Retina (tissue), 1 donor: Measurements from ENCODE around the gene C17orf107.
"Not testable (repeated sequence)": the region's sequence is repeated elsewhere in the genome, so short reads cannot be mapped to it uniquely, and the experiment has no call there.

Experiments used
- DNase-seq: peaks from one replicate; pipeline ENCODE4 v3.0.0-alpha.2; 2016

Gene C17orf107

DNA sequence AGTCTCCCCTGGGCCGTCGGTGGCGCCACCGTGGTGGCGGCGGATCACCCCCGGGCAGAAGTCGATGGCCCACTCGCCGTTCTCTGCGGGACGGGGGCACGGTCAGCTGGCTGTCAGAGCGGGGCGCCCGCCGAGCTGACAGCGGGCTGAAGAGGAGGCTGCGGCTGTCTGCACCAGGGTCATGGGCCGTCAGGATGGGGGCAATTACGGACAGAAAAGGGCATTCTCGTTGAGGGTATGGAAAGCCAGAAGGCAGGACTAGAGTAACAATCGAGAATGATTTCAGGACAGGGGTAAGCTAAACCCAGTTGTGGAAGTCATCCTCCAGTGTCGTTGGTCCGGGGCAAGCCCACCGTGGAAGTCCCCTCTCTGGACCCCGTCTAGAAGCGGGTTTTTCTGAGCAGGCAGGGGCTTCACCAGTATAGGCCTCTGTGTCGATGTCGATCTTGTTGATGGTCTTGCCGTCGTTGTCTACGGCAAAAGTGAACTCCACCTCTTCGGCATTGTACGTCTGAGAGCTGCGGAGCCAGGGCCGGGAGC is 1.8 kb downstream of the C17orf107 start:
- no peak for DNase-seq

DNA sequence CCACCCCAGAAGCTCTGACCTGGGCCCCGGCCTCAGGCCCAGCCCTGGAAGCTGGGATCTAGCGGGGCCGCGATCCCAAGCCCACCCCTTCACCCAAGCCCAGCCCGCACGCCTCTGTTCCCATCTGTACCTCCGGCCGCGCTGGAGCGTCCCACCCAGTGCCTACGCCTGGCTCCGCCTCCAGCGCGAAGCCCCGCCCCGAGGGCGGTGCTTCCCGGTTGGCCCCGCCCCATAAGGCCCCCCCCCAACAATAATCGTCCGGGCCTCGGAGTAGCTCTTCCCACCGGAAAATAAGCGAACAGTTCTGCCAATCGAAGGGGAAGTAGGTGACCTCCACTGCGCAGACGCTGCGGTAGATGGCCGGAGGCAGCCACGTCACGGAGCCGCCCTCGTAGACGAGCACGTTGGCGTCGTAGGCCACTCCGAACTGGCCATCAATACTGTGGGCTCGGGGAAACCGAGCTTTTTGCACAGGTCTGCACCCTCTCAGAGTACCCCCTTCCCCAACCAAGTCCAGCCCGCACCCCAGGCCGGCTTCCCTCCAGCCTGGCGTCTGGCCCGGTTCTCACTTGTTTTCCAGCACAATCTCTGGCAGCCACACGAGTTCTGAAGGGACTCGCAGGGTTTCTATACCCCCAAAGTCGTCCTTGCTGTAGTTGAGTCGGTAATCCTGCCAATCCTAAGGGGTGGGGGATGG is 2.5 kb downstream of the C17orf107 start:
- DNase-seq: peak; percentile 23

GRCh38 chr17:4902540-4902939 is 3.2 kb downstream of the C17orf107 start:
- no peak for DNase-seq

GRCh38 chr17:4903051-4903818 is 3.9 kb downstream of the C17orf107 start, which contains the start of gene CHRNE:
CHRNE (minus strand) TSS chr17:4903098; CDS start chr17:4903063, 35 bp downstream.
- peak; percentile 80 for DNase-seq

- not testable (repeated sequence) for DNase-seq
Measured at GRCh38 chr17:4906642-4907041, 7.3 kb downstream of the C17orf107 start.

DNA sequence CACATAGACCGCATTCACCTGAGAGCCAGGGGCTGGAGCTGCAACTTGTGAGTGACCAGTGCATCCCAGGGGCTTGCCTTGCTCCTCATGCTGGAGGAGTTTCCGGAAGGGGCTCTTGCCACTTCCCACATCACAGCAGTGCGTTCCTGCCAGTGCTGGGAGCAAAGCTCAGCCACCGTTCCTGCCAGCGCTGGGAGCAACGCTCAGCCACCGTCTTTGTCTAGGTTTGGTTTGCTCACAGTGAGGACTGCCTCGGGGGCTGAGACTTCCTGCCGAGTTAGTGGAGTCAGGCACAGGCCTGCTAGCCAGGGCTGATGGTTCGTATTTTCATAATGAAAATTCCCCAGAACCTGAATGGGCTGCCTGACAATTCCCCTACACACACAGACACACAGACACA is 9.0 kb downstream of the C17orf107 start:
- DNase-seq: peak; percentile 28

- peak; percentile 90 for DNase-seq
Measured at GRCh38 chr17:4908711-4909496, 9.6 kb downstream of the C17orf107 start.

DNA sequence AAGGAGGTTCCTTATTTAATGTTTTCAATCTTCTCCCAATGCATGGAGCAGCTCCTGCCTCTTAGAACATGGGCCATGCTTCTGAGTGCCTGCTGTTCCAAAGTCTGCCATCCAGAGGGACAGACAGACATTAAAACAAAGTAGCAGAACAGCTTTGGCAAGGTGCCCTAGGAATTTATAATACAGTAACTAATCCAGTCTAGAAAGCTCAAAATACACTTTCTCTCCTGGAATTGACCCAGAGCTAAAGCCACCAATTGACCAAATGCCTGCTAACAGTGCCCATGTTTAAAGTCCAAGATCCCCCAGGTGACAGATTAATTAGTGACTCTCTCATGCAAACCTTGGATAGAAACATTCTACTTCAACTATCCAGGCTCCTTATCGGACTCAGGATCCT is 14.7 kb downstream of the C17orf107 start:
- no peak for DNase-seq

DNA sequence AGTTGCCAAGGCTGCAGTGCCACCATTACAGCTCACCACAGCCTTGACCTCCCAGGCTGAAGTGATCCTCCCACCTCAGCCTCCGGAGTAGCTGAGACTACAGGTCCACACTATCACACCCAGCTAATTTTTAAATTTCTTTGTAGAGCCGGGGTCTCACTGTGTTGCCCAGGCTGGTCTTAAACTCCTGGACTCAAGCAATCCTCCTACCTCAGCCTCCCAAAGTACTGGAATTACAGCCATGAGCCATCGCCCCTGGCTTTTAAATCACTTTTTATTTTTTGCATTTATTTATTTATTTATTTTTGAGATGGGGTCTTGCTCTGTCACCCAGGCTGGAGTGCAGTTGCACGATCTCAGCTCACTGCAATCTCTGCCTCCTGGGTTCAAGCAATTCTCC is 15.2 kb downstream of the C17orf107 start:
- not testable (repeated sequence) for DNase-seq

DNA sequence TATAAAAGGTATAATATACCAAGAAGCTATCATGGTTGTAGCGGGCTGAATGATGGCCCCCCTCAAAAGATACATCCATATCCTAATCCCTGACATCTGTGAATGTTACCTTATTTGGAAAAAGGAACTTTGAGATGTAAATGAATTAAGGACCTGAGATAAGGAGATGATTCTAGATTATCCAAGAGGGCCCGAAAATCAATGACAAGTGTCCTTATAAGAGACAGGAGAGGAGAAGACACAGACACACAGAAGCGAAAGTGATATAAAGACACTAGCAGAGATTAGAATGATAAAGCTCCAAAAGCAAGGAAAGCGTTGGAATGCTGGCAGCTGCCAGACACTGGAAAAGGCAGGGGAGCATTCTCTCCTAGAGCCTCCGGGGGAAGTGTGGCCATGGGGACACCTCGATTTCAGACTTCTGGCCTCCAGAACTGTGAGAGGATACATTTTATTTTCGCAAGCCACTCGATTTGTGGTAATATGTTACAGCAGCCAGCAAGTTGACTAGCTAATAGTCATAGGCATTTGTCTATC is 20.2 kb downstream of the C17orf107 start:
- no peak for DNase-seq

DNA sequence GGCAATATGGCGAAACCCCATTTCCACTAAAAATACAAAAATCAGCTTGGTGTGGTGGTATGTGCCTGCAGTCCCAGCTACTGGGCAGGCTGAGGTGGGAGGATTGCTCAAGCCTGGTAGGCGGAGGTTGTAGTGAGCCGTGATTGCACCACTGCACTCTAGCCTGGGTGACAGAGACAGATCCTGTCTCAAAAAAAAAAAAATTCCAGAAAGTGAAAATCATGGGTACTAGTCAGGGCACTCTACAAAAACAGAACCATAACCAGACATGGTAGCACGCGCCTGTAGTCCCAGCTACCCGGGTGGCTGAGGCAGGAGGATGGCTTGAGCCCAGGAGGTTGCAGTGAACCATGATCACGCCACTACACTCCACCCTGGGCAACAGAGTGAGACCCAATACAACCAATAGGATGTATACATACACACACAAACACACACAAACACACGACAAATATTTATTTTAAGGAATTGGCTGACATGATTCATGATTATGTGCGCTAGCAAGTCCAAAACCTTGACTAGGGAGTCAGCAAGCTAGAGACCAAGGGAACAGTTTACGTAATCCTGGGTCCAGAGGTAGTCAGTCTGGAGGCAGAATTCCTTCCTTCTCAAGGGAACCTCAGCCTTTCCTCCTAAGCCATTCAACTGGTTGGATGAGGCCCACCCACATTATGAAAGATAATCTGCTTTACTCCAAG is 21.2 kb downstream of the C17orf107 start:
- no peak for DNase-seq

GRCh38 chr17:4921320-4921719 is 22.0 kb downstream of the C17orf107 start:
- DNase-seq: no peak

DNA sequence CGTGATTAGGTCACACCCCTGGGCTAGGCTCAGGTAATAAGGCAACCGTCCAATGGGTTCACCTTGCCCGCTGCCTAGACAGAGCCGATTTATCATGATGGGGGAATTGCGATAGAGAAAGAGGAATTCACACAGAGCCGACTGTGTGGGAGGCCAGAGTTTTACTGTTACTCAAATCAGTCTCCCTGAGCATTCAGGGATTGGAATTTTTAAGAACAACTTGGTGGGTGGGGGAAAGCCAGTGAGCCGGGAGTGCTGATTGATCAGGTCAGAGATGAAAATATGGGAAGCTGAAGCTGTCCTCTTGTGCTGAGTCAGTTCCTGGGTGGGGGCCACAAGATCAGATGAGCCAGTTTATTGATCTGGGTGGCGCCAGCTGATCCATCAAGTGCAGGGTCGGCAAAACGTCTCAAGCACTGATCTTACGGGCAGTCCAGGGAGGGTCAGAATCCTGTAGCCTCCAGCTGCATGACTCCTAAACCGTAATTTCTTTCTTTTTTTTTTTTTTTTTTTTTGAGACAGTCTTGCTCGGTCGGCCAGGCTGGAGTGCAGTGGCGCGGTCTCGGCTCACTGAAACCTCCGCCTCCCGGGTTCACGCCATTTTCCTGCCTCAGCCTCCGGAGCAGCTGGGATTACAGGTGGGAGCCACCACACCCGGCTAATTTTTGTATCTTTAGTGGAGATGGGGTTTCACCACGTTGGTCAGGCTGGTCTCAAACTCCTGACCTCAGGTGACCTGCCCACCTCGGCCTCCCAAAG is 27.4 kb downstream of the C17orf107 start:
- DNase-seq: not testable (repeated sequence)

- no peak for DNase-seq
Measured at GRCh38 chr17:4928881-4929280, 29.5 kb downstream of the C17orf107 start.

GRCh38 chr17:4931963-4932362 is 32.6 kb downstream of the C17orf107 start, which contains the start of gene GP1BA:
GP1BA (plus strand) TSS chr17:4932277; CDS start chr17:4932605, 328 bp downstream.
- DNase-seq: no peak

- no peak for DNase-seq
Measured at GRCh38 chr17:4932756-4933155, 33.4 kb downstream of the C17orf107 start.

- no peak for DNase-seq
Measured at GRCh38 chr17:4933646-4934045, 34.3 kb downstream of the C17orf107 start.

GRCh38 chr17:4934173-4934979 is 35.0 kb downstream of the C17orf107 start:
- no peak for DNase-seq

DNA sequence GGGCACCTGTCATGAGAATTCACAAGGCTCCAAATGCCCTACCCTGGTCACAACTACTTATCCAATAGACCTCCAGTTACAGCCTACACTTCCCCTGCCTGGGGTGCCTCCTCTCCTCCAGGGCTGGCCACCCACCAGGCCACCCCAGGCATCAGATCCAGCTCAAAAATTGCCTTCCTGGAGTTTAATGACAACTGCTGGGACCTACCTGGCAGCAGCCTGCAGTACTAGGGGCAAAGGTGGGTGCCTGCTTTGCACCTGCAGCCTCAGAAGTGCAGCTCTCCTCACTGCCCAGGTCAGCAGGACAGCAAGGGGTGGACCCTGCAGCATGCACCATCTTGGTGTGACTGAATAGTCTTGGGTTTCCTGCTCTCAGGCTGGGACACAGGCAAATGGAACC is 36.3 kb downstream of the C17orf107 start:
- DNase-seq: no peak

DNA sequence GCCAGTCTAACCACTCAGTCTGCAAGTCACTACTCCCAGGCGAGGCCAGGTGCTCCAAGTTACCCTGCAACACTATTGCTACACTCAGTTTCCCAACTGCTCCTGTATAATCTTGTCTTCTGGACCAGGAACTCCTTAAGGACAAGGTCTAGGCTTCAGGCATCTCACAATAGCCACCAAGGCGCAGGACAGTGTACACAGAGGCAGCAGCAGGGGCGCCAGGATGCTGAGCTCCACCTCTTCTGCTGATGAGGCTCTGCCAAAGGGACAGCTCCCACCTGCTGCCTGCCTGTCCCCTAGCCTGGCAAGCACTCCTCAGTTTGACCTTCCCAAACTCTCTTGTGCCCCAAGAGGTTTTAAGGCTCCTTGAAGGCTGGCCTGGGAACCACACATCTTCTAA is 37.1 kb downstream of the C17orf107 start:
- no peak for DNase-seq
